H9 (cell line): ENCODE data around the gene TMEM213. TPM values are rescaled to one million over a fixed set of nuclear protein-coding genes. Genes with fewer than 3 reads are reported as not detected.

Experiments
- DNase-seq: peaks from one replicate; pipeline ENCODE4 v3.0.0-alpha.2; 2017
- H2AFZ ChIP-seq: one replicate; pipeline ENCODE4 v1.6.1; 2013; ENCODE audit warnings: mild to moderate bottlenecking, low read length, control low read depth, moderate library complexity
- H2AK5ac ChIP-seq: 2 replicates; pipeline ENCODE4 v1.6.1; 2013; ENCODE audit warnings: low read length, control low read depth, mixed read lengths; ENCODE audit not compliant: insufficient read length
- H2BK120ac ChIP-seq: one replicate; pipeline ENCODE4 v1.6.1; 2013; ENCODE audit warnings: low read depth, mild to moderate bottlenecking, low read length, control low read depth, inconsistent platforms; ENCODE audit not compliant: poor library complexity, severe bottlenecking
- H2BK12ac ChIP-seq: 2 replicates; pipeline ENCODE4 v1.6.1; 2013; ENCODE audit warnings: low read length, control low read depth, mixed read lengths, low read depth; ENCODE audit not compliant: insufficient read length
- H2BK15ac ChIP-seq: 2 replicates; pipeline ENCODE4 v1.6.1; 2013; ENCODE audit warnings: low read depth, low read length, control low read depth
- H2BK20ac ChIP-seq: one replicate; pipeline ENCODE4 v1.6.1; 2013; ENCODE audit warnings: low read depth, mild to moderate bottlenecking, low read length, control low read depth, inconsistent platforms; ENCODE audit not compliant: poor library complexity, severe bottlenecking
- H2BK5ac ChIP-seq: 2 replicates; pipeline ENCODE4 v1.6.1; 2013; ENCODE audit warnings: low read length, control low read depth, mixed read lengths; ENCODE audit not compliant: insufficient read length
- H3K14ac ChIP-seq: 2 replicates; pipeline ENCODE4 v1.6.1; 2013; ENCODE audit warnings: low read length, control low read depth; ENCODE audit not compliant: insufficient read depth
- H3K18ac ChIP-seq: 2 replicates; pipeline ENCODE4 v1.6.1; 2013; ENCODE audit warnings: low read depth, mild to moderate bottlenecking, mixed read lengths, low read length, control low read depth; ENCODE audit not compliant: insufficient read length
- H3K23ac ChIP-seq: 2 replicates; pipeline ENCODE4 v1.6.1; 2013; ENCODE audit warnings: low read length, control low read depth, mixed read lengths, low read depth; ENCODE audit not compliant: insufficient read length
- H3K23me2 ChIP-seq: 2 replicates; pipeline ENCODE4 v1.6.1; 2013; ENCODE audit warnings: low read depth, mild to moderate bottlenecking, mixed read lengths, low read length, control low read depth; ENCODE audit not compliant: insufficient read length, poor library complexity, severe bottlenecking
- H3K27ac ChIP-seq: 2 replicates; pipeline ENCODE4 v1.5.1; 2013; ENCODE audit warnings: low read length, control low read depth, mixed read lengths, low read depth; ENCODE audit not compliant: insufficient read length
- H3K27me3 ChIP-seq: 2 replicates; pipeline ENCODE4 v1.6.1; 2013; ENCODE audit warnings: low read length, control low read depth, inconsistent platforms; ENCODE audit not compliant: insufficient read depth
- H3K4ac ChIP-seq: 2 replicates; pipeline ENCODE4 v1.6.1; 2013; ENCODE audit warnings: low read depth, mild to moderate bottlenecking, control low read depth, inconsistent platforms, low read length, moderate library complexity
- H3K4me1 ChIP-seq: 2 replicates; pipeline ENCODE4 v1.6.1; 2013; ENCODE audit warnings: low read length, control low read depth, inconsistent platforms; ENCODE audit not compliant: insufficient read depth
- H3K4me2 ChIP-seq: 2 replicates; pipeline ENCODE4 v1.6.1; 2013; ENCODE audit warnings: low read length, control low read depth, mixed read lengths; ENCODE audit not compliant: insufficient read length, insufficient read depth
- H3K56ac ChIP-seq: 2 replicates; pipeline ENCODE4 v1.6.1; 2013; ENCODE audit warnings: low read depth, mild to moderate bottlenecking, mixed read lengths, low read length, control low read depth; ENCODE audit not compliant: insufficient read length
- H3K79me1 ChIP-seq: 2 replicates; pipeline ENCODE4 v1.6.1; 2013; ENCODE audit warnings: low read depth, mild to moderate bottlenecking, moderate library complexity, low read length, control low read depth, inconsistent platforms; ENCODE audit not compliant: insufficient read depth, poor library complexity, severe bottlenecking
- H3K79me2 ChIP-seq: 2 replicates; pipeline ENCODE4 v1.6.1; 2013; ENCODE audit warnings: low read length, control low read depth, inconsistent platforms; ENCODE audit not compliant: insufficient read depth
- H3K9ac ChIP-seq: 2 replicates; pipeline ENCODE4 v1.6.1; 2013; ENCODE audit warnings: low read length, control low read depth, mixed read lengths; ENCODE audit not compliant: insufficient read length; ENCODE audit errors: extremely low read depth
- H3K9me3 ChIP-seq: one replicate; pipeline ENCODE4 v1.6.1; 2013; ENCODE audit warnings: low read depth, low read length, inconsistent platforms; ENCODE audit not compliant: control insufficient read depth
- H3T11ph ChIP-seq: one replicate; pipeline ENCODE4 v1.6.1; 2013; ENCODE audit warnings: mild to moderate bottlenecking, low read length, control low read depth, inconsistent platforms
- H4K20me1 ChIP-seq: one replicate; pipeline ENCODE4 v1.6.1; 2013; ENCODE audit not compliant: control insufficient read depth, insufficient read length, insufficient read depth
- H4K5ac ChIP-seq: 2 replicates; pipeline ENCODE4 v1.6.1; 2013; ENCODE audit warnings: low read depth, mild to moderate bottlenecking, mixed read lengths, low read length, control low read depth; ENCODE audit not compliant: insufficient read length
- H4K8ac ChIP-seq: replicated peaks from 2 replicates; pipeline ENCODE4 v1.6.1; 2013; ENCODE audit warnings: low read length, control low read depth, mixed read lengths, low read depth; ENCODE audit not compliant: insufficient read length
- H4K91ac ChIP-seq: 2 replicates; pipeline ENCODE4 v1.6.1; 2013; ENCODE audit warnings: low read depth, mild to moderate bottlenecking, moderate library complexity, mixed read lengths, low read length, control low read depth; ENCODE audit not compliant: insufficient read length
- H3K27ac Mint-ChIP-seq, 3 experiments: 2 replicates in 2 of 3; 3 replicates in 1 of 3; pipeline ENCODE4 v1.8.0; 2020 to 2021; ENCODE audit warnings: mixed read lengths in 3 of 3, mild to moderate bottlenecking in 1 of 3, moderate library complexity in 1 of 3
- H3K27me3 Mint-ChIP-seq: 2 replicates; pipeline ENCODE4 v1.8.0; 2021; ENCODE audit warnings: low read depth, mild to moderate bottlenecking, moderate library complexity, mixed read lengths
- H3K36me3 Mint-ChIP-seq, 3 experiments: 2 replicates in 2 of 3; 3 replicates in 1 of 3; pipeline ENCODE4 v1.8.0; 2020 to 2021; ENCODE audit warnings: low read depth in 3 of 3, mixed read lengths in 3 of 3; ENCODE audit not compliant: insufficient read depth in 1 of 3
- H3K4me1 Mint-ChIP-seq, 2 experiments: 2 replicates each; pipeline ENCODE4 v1.8.0; 2020; ENCODE audit warnings: mixed read lengths in 2 of 2
- H3K4me3 Mint-ChIP-seq, 2 experiments: 2 replicates in 1 of 2; 3 replicates in 1 of 2; pipeline ENCODE4 v1.8.0; 2020 to 2021; ENCODE audit warnings: mild to moderate bottlenecking in 2 of 2, mixed read lengths in 2 of 2, moderate library complexity in 1 of 2
- H3K9me3 Mint-ChIP-seq, 2 experiments: 2 replicates in 1 of 2; 3 replicates in 1 of 2; pipeline ENCODE4 v1.8.0; 2020; ENCODE audit warnings: mild to moderate bottlenecking in 2 of 2, mixed read lengths in 2 of 2, moderate library complexity in 1 of 2
- CTCF ChIP-seq: fragments of 200-600 bp; sonication (generic); conservative IDR thresholded peaks from 3 replicates; pipeline ENCODE4 v1.8.0; 2021; ENCODE audit warnings: antibody characterized with exemption, mild to moderate bottlenecking
- WGBS: extraction: QIAGEN DNeasy Blood & Tissue Kit; methylation state at CpG from one replicate; pipeline ENCODE4 v1.1.7; 2013; ENCODE audit warnings: missing lambda C conversion rate, low lambda C conversion rate, mixed read lengths; ENCODE audit not compliant: insufficient read length; ENCODE audit errors: extremely low coverage; 5-methylcytosine and 5-hydroxymethylcytosine counted together
- total RNA-seq: library from RNA; stranded (reverse); gene quantifications from 2 replicates; pipeline ENCODE4 v1.2.1, GENCODE V29; 2021

Gene TMEM213
- total RNA-seq, 1 experiment from 2014 or later, result 0.22 TPM

GRCh38 chr7:138785587-138786437 is 12.0 kb upstream of the TMEM213 start:
- Histone ChIP-seq H2BK12ac (no peak overlapping the region), H4K8ac (no peak overlapping the region), H3K4ac (no peak overlapping the region), H3K4me2 (no peak overlapping the region), H2AFZ (no peak overlapping the region), H2BK20ac (no peak overlapping the region), H4K5ac (no peak overlapping the region), H2BK15ac (no peak overlapping the region), H3K4me1 (no peaks in the 10 kb centered on the region; the same call in 1 of the 2 replicates), H2BK120ac (no peak overlapping the region), H2AK5ac (no peak overlapping the region), H3K23ac (no peak overlapping the region), H3K79me2 (no peaks in the 10 kb centered on the region), H3K9ac (no peak overlapping the region), H3K23me2 (no peaks in the 10 kb centered on the region), H3K79me1 (no peaks in the 10 kb centered on the region), H3K56ac (no peak overlapping the region), H2BK5ac (no peak overlapping the region), H3K27ac (no peak overlapping the region), H3K27me3 (no peaks in the 10 kb centered on the region), H3K14ac (no peak overlapping the region), H3K18ac (no peak overlapping the region), H3T11ph (no peak overlapping the region), H3K9me3 (no peaks in the 10 kb centered on the region), H4K20me1 (no peaks in the 10 kb centered on the region), H4K91ac (no peak overlapping the region)
- Mint-ChIP-seq H3K4me1 (peaks cover 6 to 7% of the 10 kb centered on the region in 2 experiments), H3K27me3 (peaks cover 2% of the 10 kb centered on the region; the same call in 1 of the 2 replicates), H3K36me3 (no peaks in the 10 kb centered on the region; a peak in 2 of 7 replicates), H3K9me3 (peaks cover 2 to 3% of the 10 kb centered on the region in 2 experiments; a peak in 2 of 5 replicates), H3K27ac (no peak overlapping the region; a peak in 1 of 7 replicates), H3K4me3 (no peak overlapping the region)
- no CpG with 5 or more reads among the region's 10 CpGs for WGBS
- DNase-seq, result no peak
- no peak for TF ChIP-seq CTCF
